ENCODE data around the gene RASL11A.

Gene RASL11A

GRCh38 chr13:27266917-27267316 lies 3.7 kb upstream of the RASL11A start:
- H3K27me3 ChIP-seq (ENCODE audit: insufficient read depth, low read length), result no peaks in the 10 kb centered on the region
- no peak overlapping the region for H3K4me3 ChIP-seq (ENCODE audit: low read depth, low read length)
- peaks cover 8% of the 10 kb centered on the region for H3K4me1 ChIP-seq (ENCODE audit: control insufficient read depth, insufficient read depth, low read length, unreplicated experiment)
- no peaks in the 10 kb centered on the region for H3K79me2 ChIP-seq (ENCODE audit: control insufficient read depth, insufficient read depth, low read length, unreplicated experiment)
- H3K27ac ChIP-seq (ENCODE audit: low read depth, low read length), result no peak overlapping the region
- no peaks in the 10 kb centered on the region for H3K36me3 ChIP-seq (ENCODE audit: insufficient read depth, low read length)
- H2AFZ ChIP-seq (ENCODE audit: low read length, unreplicated experiment), result no peak overlapping the region

DNA sequence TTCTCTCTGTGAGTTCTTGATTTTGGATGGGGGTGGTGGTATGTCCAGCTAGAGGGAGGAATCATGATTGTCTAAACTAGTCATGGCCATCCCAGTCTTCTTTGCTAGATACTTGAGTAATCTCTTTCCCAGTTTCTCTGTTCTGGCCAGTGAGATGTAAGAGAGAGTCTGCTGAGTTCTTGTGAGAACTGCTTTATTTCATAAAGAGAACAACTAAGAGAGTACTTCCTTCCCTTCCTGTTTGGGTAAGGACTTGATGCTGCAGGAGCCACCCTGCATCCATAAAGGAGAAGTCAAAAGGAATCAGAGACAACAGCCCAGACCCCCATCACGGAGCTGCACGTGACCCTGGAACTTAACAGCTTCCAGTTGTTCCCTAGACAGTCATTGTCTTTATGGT lies 3.0 kb upstream of the RASL11A start:
- Histone ChIP-seq H3K4me1 (ENCODE audit: control insufficient read depth, insufficient read depth, low read length, unreplicated experiment) (peaks cover 14% of the 10 kb centered on the region), H3K4me3 (ENCODE audit: low read depth, low read length) (no peak overlapping the region), H3K79me2 (ENCODE audit: control insufficient read depth, insufficient read depth, low read length, unreplicated experiment) (no peaks in the 10 kb centered on the region), H3K27ac (ENCODE audit: low read depth, low read length) (no peak overlapping the region), H3K36me3 (ENCODE audit: insufficient read depth, low read length) (no peaks in the 10 kb centered on the region), H3K27me3 (ENCODE audit: insufficient read depth, low read length) (no peaks in the 10 kb centered on the region), H2AFZ (ENCODE audit: low read length, unreplicated experiment) (no peak overlapping the region)

- H3K4me3 ChIP-seq (ENCODE audit: low read depth, low read length), result no peak overlapping the region
- H3K4me1 ChIP-seq (ENCODE audit: control insufficient read depth, insufficient read depth, low read length, unreplicated experiment), result peaks cover 22% of the 10 kb centered on the region
- no peak overlapping the region for H3K27ac ChIP-seq (ENCODE audit: low read depth, low read length)
- H3K27me3 ChIP-seq (ENCODE audit: insufficient read depth, low read length), result no peaks in the 10 kb centered on the region
- no peak overlapping the region for H2AFZ ChIP-seq (ENCODE audit: low read length, unreplicated experiment)
- H3K36me3 ChIP-seq (ENCODE audit: insufficient read depth, low read length), result no peaks in the 10 kb centered on the region
- H3K79me2 ChIP-seq (ENCODE audit: control insufficient read depth, insufficient read depth, low read length, unreplicated experiment), result no peaks in the 10 kb centered on the region
These were observed 1.4 kb upstream of the RASL11A start for GRCh38 chr13:27269114-27269665.

DNA sequence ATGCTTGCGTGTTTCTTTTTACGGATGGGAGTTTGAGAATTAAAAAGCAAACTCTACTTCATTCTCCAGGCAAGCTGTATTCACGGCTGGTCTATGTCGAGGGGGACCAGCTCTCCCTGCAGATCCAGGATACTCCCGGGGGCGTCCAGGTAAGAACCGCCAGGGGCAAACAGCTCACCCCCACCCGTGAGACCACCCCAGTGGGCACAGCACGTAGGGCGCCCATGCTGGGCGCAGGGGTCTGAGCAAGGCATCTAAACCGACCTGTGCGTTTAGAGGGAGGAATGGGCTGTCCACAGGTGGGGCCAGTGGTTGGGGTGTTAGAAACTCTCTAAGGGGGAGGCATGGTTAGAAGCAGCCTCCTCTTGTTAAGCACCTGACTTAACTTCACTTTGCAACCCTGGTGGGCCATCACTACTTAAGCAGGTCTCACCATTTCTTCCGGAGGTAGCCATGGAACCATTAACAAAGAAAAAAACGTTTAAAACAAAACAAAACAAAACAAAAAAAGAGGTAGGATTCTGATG lies 1.0 kb downstream of the RASL11A start:
- H2AFZ ChIP-seq (ENCODE audit: low read length, unreplicated experiment), result no peak overlapping the region
- H3K79me2 ChIP-seq (ENCODE audit: control insufficient read depth, insufficient read depth, low read length, unreplicated experiment), result no peaks in the 10 kb centered on the region
- peaks cover 20% of the 10 kb centered on the region for H3K4me1 ChIP-seq (ENCODE audit: control insufficient read depth, insufficient read depth, low read length, unreplicated experiment)
- H3K27me3 ChIP-seq (ENCODE audit: insufficient read depth, low read length), result 0 out of 2 replicates have a peak, but pooled peaks cover 4% of the 10 kb centered on the region
- no peaks in the 10 kb centered on the region for H3K36me3 ChIP-seq (ENCODE audit: insufficient read depth, low read length)
- H3K27ac ChIP-seq (ENCODE audit: low read depth, low read length), result no peak overlapping the region
- peak overlapping the region; percentile 79 for H3K4me3 ChIP-seq (ENCODE audit: low read depth, low read length)

- no peak overlapping the region for H3K27ac ChIP-seq (ENCODE audit: low read depth, low read length)
These were observed 3.2 kb downstream of the RASL11A start for GRCh38 chr13:27273658-27274425.

GRCh38 chr13:27274631-27275030 lies 4.0 kb downstream of the RASL11A start:
- H3K27ac ChIP-seq (ENCODE audit: low read depth, low read length), result no peak overlapping the region
- H2AFZ ChIP-seq (ENCODE audit: low read length, unreplicated experiment), result no peak overlapping the region
- H3K36me3 ChIP-seq (ENCODE audit: insufficient read depth, low read length), result no peaks in the 10 kb centered on the region
- no peak overlapping the region for H3K4me3 ChIP-seq (ENCODE audit: low read depth, low read length)
- H3K27me3 ChIP-seq (ENCODE audit: insufficient read depth, low read length), result 0 out of 2 replicates have a peak, but pooled peaks cover 4% of the 10 kb centered on the region
- H3K4me1 ChIP-seq (ENCODE audit: control insufficient read depth, insufficient read depth, low read length, unreplicated experiment), result peaks cover 20% of the 10 kb centered on the region
- no peaks in the 10 kb centered on the region for H3K79me2 ChIP-seq (ENCODE audit: control insufficient read depth, insufficient read depth, low read length, unreplicated experiment)

More at GRCh38 chr13:27273658-27274425, 3.2 kb downstream of the RASL11A start:
- H3K36me3 ChIP-seq (ENCODE audit: insufficient read depth, low read length), result no peaks in the 10 kb centered on the region
- H3K79me2 ChIP-seq (ENCODE audit: control insufficient read depth, insufficient read depth, low read length, unreplicated experiment), result no peaks in the 10 kb centered on the region
- no peak overlapping the region for H3K4me3 ChIP-seq (ENCODE audit: low read depth, low read length)
- peaks cover 20% of the 10 kb centered on the region for H3K4me1 ChIP-seq (ENCODE audit: control insufficient read depth, insufficient read depth, low read length, unreplicated experiment)
- no peak overlapping the region for H2AFZ ChIP-seq (ENCODE audit: low read length, unreplicated experiment)
- H3K27me3 ChIP-seq (ENCODE audit: insufficient read depth, low read length), result 0 out of 2 replicates have a peak, but pooled peaks cover 4% of the 10 kb centered on the region

DNA sequence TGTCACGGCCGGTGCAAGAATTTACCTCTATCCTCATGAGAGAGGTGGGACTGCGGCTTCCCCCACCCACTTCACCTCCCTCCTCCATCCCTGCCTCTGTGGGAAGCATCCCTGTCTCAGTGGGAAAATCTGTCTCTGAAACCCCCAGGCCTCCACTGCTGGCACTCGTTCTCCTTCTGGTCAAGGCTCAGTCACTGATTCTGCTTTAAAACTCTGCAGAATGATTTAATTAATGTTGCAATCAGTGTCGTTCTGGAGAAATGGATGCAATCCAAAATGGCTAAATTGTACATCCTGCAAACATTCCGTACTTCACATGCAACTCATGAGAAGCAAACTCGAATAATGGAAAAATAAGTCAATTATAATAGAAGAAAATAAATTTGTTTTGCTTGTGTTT lies 5.6 kb downstream of the RASL11A start:
- Histone ChIP-seq H3K27me3 (ENCODE audit: insufficient read depth, low read length) (0 out of 2 replicates have a peak, but pooled peaks cover 4% of the 10 kb centered on the region), H3K27ac (ENCODE audit: low read depth, low read length) (no peak overlapping the region), H3K79me2 (ENCODE audit: control insufficient read depth, insufficient read depth, low read length, unreplicated experiment) (no peaks in the 10 kb centered on the region), H3K4me1 (ENCODE audit: control insufficient read depth, insufficient read depth, low read length, unreplicated experiment) (peaks cover 20% of the 10 kb centered on the region), H3K36me3 (ENCODE audit: insufficient read depth, low read length) (no peaks in the 10 kb centered on the region), H3K4me3 (ENCODE audit: low read depth, low read length) (no peak overlapping the region), H2AFZ (ENCODE audit: low read length, unreplicated experiment) (no peak overlapping the region)

DNA sequence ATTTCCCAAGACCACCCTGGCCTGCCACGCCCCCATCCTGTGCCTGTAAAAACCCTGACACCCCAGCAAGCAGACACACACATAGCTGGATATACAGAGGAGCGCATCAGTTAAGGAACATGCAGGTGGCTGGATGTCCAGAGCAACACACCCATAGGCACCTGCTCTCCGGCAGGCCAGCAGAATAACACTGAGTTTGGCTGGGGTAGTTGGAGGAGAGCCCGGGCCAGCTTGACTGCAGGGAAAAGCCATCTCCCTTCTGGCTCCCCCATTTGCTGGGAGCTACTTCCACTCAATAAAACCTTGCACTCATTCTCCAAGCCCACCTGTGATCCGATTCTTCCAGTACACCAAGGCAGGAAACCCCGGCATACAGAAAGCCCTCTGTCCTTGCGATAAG lies 8.9 kb downstream of the RASL11A start:
- H2AFZ ChIP-seq (ENCODE audit: low read length, unreplicated experiment), result no peak overlapping the region
- no peak overlapping the region for H3K4me3 ChIP-seq (ENCODE audit: low read depth, low read length)
- H3K36me3 ChIP-seq (ENCODE audit: insufficient read depth, low read length), result no peaks in the 10 kb centered on the region
- no peaks in the 10 kb centered on the region for H3K79me2 ChIP-seq (ENCODE audit: control insufficient read depth, insufficient read depth, low read length, unreplicated experiment)
- H3K4me1 ChIP-seq (ENCODE audit: control insufficient read depth, insufficient read depth, low read length, unreplicated experiment), result no peaks in the 10 kb centered on the region
- 0 out of 2 replicates have a peak, but pooled peaks cover 4% of the 10 kb centered on the region for H3K27me3 ChIP-seq (ENCODE audit: insufficient read depth, low read length)
- no peak overlapping the region for H3K27ac ChIP-seq (ENCODE audit: low read depth, low read length)

DNA sequence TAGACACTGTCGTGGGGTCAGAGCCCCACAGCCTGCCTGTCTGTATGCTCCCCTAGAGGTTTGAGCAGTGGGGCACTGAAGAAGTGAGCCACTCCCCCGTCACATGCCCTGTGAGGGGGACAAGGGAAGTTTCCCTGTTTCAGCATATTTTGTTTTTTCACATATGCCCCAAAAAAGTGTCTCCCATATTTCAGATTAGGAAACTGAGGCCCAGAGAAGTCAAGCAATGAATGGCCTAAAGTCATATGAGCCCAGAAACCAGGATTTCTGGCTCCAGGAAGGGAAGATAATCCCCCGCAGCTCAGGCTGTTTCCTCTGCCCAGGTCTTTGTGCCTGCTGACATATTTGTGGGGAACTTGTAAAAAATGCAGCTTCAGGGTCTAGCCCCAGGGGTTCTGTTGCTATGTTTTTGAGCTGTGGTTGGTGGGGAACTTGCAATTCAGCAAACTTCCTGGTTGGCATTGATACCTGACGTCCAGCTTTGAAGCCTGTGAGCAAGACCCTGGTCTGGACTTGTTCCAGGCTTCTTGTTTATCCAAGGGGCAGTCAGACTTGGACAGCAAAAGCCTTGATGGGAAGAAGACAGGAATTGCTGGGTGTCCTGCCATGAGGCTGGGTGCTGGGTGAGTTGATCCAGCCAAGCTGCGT lies 9.5 kb downstream of the RASL11A start:
- Histone ChIP-seq H3K27ac (ENCODE audit: low read depth, low read length) (no peak overlapping the region), H3K4me1 (ENCODE audit: control insufficient read depth, insufficient read depth, low read length, unreplicated experiment) (no peaks in the 10 kb centered on the region), H3K79me2 (ENCODE audit: control insufficient read depth, insufficient read depth, low read length, unreplicated experiment) (no peaks in the 10 kb centered on the region), H3K36me3 (ENCODE audit: insufficient read depth, low read length) (no peaks in the 10 kb centered on the region), H3K4me3 (ENCODE audit: low read depth, low read length) (no peak overlapping the region), H3K27me3 (ENCODE audit: insufficient read depth, low read length) (0 out of 2 replicates have a peak, but pooled peaks cover 4% of the 10 kb centered on the region), H2AFZ (ENCODE audit: low read length, unreplicated experiment) (no peak overlapping the region)

DNA sequence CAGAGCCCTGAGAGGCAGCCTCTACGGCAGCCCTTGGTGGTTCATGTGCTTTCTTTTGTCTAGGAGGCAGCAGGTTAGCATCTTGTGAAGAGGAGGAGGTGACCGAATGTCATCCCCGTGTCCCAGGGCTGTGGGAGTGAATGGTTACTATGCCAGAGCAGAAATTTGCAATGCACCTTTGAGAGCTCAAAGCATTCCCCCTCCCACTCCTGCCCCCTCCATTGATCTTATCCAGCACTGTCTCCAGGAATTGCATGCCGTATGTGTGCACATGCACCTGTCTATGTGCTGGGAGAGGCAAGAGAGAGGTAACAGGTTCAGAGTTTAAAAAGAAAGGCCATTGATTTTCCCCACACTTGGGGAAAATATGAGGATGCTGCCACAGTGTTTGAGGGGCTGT lies 10.2 kb downstream of the RASL11A start:
- no peak overlapping the region for H2AFZ ChIP-seq (ENCODE audit: low read length, unreplicated experiment)
- H3K79me2 ChIP-seq (ENCODE audit: control insufficient read depth, insufficient read depth, low read length, unreplicated experiment), result no peaks in the 10 kb centered on the region
- H3K4me3 ChIP-seq (ENCODE audit: low read depth, low read length), result no peak overlapping the region
- no peaks in the 10 kb centered on the region for H3K4me1 ChIP-seq (ENCODE audit: control insufficient read depth, insufficient read depth, low read length, unreplicated experiment)
- no peaks in the 10 kb centered on the region for H3K36me3 ChIP-seq (ENCODE audit: insufficient read depth, low read length)
- H3K27me3 ChIP-seq (ENCODE audit: insufficient read depth, low read length), result no peaks in the 10 kb centered on the region
- H3K27ac ChIP-seq (ENCODE audit: low read depth, low read length), result no peak overlapping the region
